Mesenchymal stem cell (in vitro differentiated cells and primary cell): ENCODE data around the gene SRSF1.
"Not testable (repeated sequence)": the region's sequence is repeated elsewhere in the genome, so short reads cannot be mapped to it uniquely, and the experiment has no call there.

Experiments
- DNase-seq: peaks from one replicate; pipeline ENCODE4 v3.0.0-alpha.2; 2013
- H2AFZ ChIP-seq: one replicate; pipeline ENCODE4 v1.6.1; 2013; ENCODE audit warnings: low read depth, mild to moderate bottlenecking, control low read depth, inconsistent platforms, low read length, moderate library complexity
- H2AK5ac ChIP-seq: 2 replicates; pipeline ENCODE4 v1.6.1; 2013; ENCODE audit warnings: low read length, moderate library complexity, mild to moderate bottlenecking, inconsistent platforms; ENCODE audit not compliant: severe bottlenecking
- H2BK120ac ChIP-seq: one replicate; pipeline ENCODE4 v1.6.1; 2013; ENCODE audit warnings: low read depth, mild to moderate bottlenecking, inconsistent platforms, low read length, moderate library complexity
- H2BK12ac ChIP-seq, 2 experiments: one replicate each; pipeline ENCODE4 v1.6.1; 2013; ENCODE audit warnings: inconsistent platforms in 2 of 2, low read length in 2 of 2, mild to moderate bottlenecking in 2 of 2, moderate library complexity in 2 of 2, control low read depth in 1 of 2
- H2BK15ac ChIP-seq: one replicate; pipeline ENCODE4 v1.6.1; 2013; ENCODE audit warnings: mild to moderate bottlenecking, low read depth, inconsistent platforms; ENCODE audit not compliant: poor library complexity, severe bottlenecking
- H2BK5ac ChIP-seq: 2 replicates; pipeline ENCODE4 v1.6.1; 2013; ENCODE audit warnings: low read depth, mild to moderate bottlenecking, low read length, control low read depth, inconsistent platforms; ENCODE audit not compliant: poor library complexity, severe bottlenecking
- H3K14ac ChIP-seq, 2 experiments: one replicate each; pipeline ENCODE4 v1.6.1; 2013; ENCODE audit warnings: inconsistent platforms in 2 of 2, low read length in 2 of 2, control low read depth in 1 of 2, mild to moderate bottlenecking in 1 of 2, moderate library complexity in 1 of 2
- H3K18ac ChIP-seq, 2 experiments: one replicate each; pipeline ENCODE4 v1.6.1; 2013; ENCODE audit warnings: inconsistent platforms in 2 of 2, low read length in 2 of 2, control low read depth in 1 of 2, low read depth in 1 of 2, mild to moderate bottlenecking in 1 of 2
- H3K23ac ChIP-seq, 2 experiments: one replicate each; pipeline ENCODE4 v1.6.1; 2013; ENCODE audit warnings: inconsistent platforms in 2 of 2, low read length in 2 of 2, mild to moderate bottlenecking in 2 of 2, moderate library complexity in 2 of 2, control low read depth in 1 of 2
- H3K27ac ChIP-seq: 2 replicates; pipeline ENCODE4 v1.5.1; 2013; ENCODE audit warnings: mild to moderate bottlenecking, moderate library complexity, low read length, control low read depth, inconsistent platforms; ENCODE audit not compliant: poor library complexity, severe bottlenecking
- H3K27me3 ChIP-seq, 2 experiments: 2 replicates each; pipeline versions ENCODE4 v1.6.1 to v1.7.0; 2013; ENCODE audit warnings: low read length in 2 of 2, mild to moderate bottlenecking in 2 of 2, moderate library complexity in 2 of 2, control low read depth in 1 of 2, inconsistent platforms in 1 of 2; ENCODE audit not compliant: control insufficient read depth in 1 of 2, insufficient read depth in 1 of 2
- H3K36me3 ChIP-seq, 2 experiments: 2 replicates each; pipeline versions ENCODE4 v1.6.1 to v1.7.0; 2013; ENCODE audit warnings: low read length in 2 of 2, control low read depth in 1 of 2, inconsistent platforms in 1 of 2, low read depth in 1 of 2, mild to moderate bottlenecking in 1 of 2; ENCODE audit not compliant: insufficient read depth in 2 of 2, control insufficient read depth in 1 of 2
- H3K4ac ChIP-seq, 2 experiments: one replicate each; pipeline ENCODE4 v1.6.1; 2013; ENCODE audit warnings: inconsistent platforms in 2 of 2, low read length in 2 of 2, mild to moderate bottlenecking in 2 of 2, moderate library complexity in 2 of 2, control low read depth in 1 of 2, low read depth in 1 of 2
- H3K4me1 ChIP-seq: 2 replicates; pipeline ENCODE4 v1.6.1; 2013; ENCODE audit warnings: low read depth, low read length, control low read depth; ENCODE audit not compliant: control insufficient read depth, insufficient read depth
- H3K4me2 ChIP-seq: 2 replicates; pipeline ENCODE4 v1.6.1; 2013; ENCODE audit warnings: low read length, mild to moderate bottlenecking, inconsistent platforms; ENCODE audit not compliant: poor library complexity, severe bottlenecking
- H3K4me3 ChIP-seq, 2 experiments: 2 replicates each; pipeline versions ENCODE4 v1.5.1 to v1.7.0; 2013; ENCODE audit warnings: low read length in 2 of 2, mild to moderate bottlenecking in 2 of 2, control low read depth in 1 of 2, low read depth in 1 of 2; ENCODE audit not compliant: insufficient read depth in 1 of 2
- H3K79me1 ChIP-seq: replicated peaks from 2 replicates; pipeline ENCODE4 v1.6.1; 2013; ENCODE audit warnings: mild to moderate bottlenecking, control low read depth, low read length, inconsistent platforms; ENCODE audit not compliant: poor library complexity, severe bottlenecking
- H3K9ac ChIP-seq: 2 replicates; pipeline ENCODE4 v1.7.0; 2013; ENCODE audit warnings: mild to moderate bottlenecking, low read length, moderate library complexity
- H3K9me3 ChIP-seq: 2 replicates; pipeline ENCODE4 v1.7.0; 2013; ENCODE audit warnings: mild to moderate bottlenecking, low read length; ENCODE audit not compliant: control insufficient read depth
- H4K8ac ChIP-seq: one replicate; pipeline ENCODE4 v1.6.1; 2013; ENCODE audit warnings: inconsistent platforms, mild to moderate bottlenecking, low read length, moderate library complexity
- H4K91ac ChIP-seq: one replicate; pipeline ENCODE4 v1.6.1; 2013; ENCODE audit warnings: mild to moderate bottlenecking, low read length, inconsistent platforms
- WGBS: methylation state at CpG from one replicate; pipeline ENCODE4 v1.1.7; 2013; ENCODE audit warnings: mixed read lengths; 5-methylcytosine and 5-hydroxymethylcytosine counted together

SRSF1 gene

GRCh38 chr17:58049533-58049932 lies 42.5 kb upstream of the SRSF1 start:
- Histone ChIP-seq H3K4me3 (no peak overlapping the region), H3K9ac (no peak overlapping the region), H2BK120ac (no peak overlapping the region), H4K8ac (no peak overlapping the region), H2AFZ (no peak overlapping the region), H3K4ac (no peak overlapping the region), H3K79me1 (no peaks in the 10 kb centered on the region), H3K9me3 (no peaks in the 10 kb centered on the region), H4K91ac (no peak overlapping the region), H3K4me2 (no peak overlapping the region), H3K27ac (no peak overlapping the region), H2BK5ac (no peak overlapping the region), H3K18ac (no peak overlapping the region), H3K4me1 (no peaks in the 10 kb centered on the region), H3K23ac (no peak overlapping the region), H2BK12ac (no peak overlapping the region), H3K14ac (no peak overlapping the region), H2AK5ac (no peak overlapping the region), H3K27me3 (peaks cover 21 to 40% of the 10 kb centered on the region in 2 experiments), H2BK15ac (no peak overlapping the region), H3K36me3 (no peaks in the 10 kb centered on the region)
- 79% methylated on average over 2 of the region's 4 CpGs for WGBS
- DNase-seq: no peak

- no peak overlapping the region for H2BK15ac ChIP-seq
- H3K23ac ChIP-seq: no peak overlapping the region
- H2BK5ac ChIP-seq: no peak overlapping the region
- H3K18ac ChIP-seq: no peak overlapping the region
- H3K79me1 ChIP-seq: no peaks in the 10 kb centered on the region
- no peak overlapping the region for H2AK5ac ChIP-seq
- no peak overlapping the region for H3K9ac ChIP-seq
- H4K91ac ChIP-seq: no peak overlapping the region
- peaks cover 24 to 52% of the 10 kb centered on the region in 2 experiments for H3K27me3 ChIP-seq
- no peak overlapping the region for H4K8ac ChIP-seq
- H3K36me3 ChIP-seq: no peaks in the 10 kb centered on the region
- no peak overlapping the region for H2BK12ac ChIP-seq
- H2BK120ac ChIP-seq: no peak overlapping the region
- no peak overlapping the region for H3K4me2 ChIP-seq
- no peaks in the 10 kb centered on the region for H3K4me1 ChIP-seq
- no peak for DNase-seq
- no peak overlapping the region for H3K4ac ChIP-seq
- H3K14ac ChIP-seq: no peak overlapping the region
- no peak overlapping the region for H3K4me3 ChIP-seq
- H2AFZ ChIP-seq: no peak overlapping the region
- no peaks in the 10 kb centered on the region for H3K9me3 ChIP-seq
- no peak overlapping the region for H3K27ac ChIP-seq
- 86% methylated on average over 4 of the region's 4 CpGs for WGBS
Observed at GRCh38 chr17:58047376-58048150, 40.5 kb upstream of the SRSF1 start.

- H3K4me3 ChIP-seq: no peak overlapping the region
Observed at GRCh38 chr17:58046239-58047094, 39.4 kb upstream of the SRSF1 start.

GRCh38 chr17:58044256-58044655 lies 37.2 kb upstream of the SRSF1 start:
- H3K27me3 ChIP-seq: peaks cover 29 to 49% of the 10 kb centered on the region in 2 experiments
- not testable (repeated sequence) for H3K4me2 ChIP-seq, H3K4me1 ChIP-seq, H4K91ac ChIP-seq, H2AK5ac ChIP-seq, H3K23ac ChIP-seq, H2BK120ac ChIP-seq, H2BK12ac ChIP-seq, H3K14ac ChIP-seq, H3K9ac ChIP-seq, H3K36me3 ChIP-seq, H3K79me1 ChIP-seq, H4K8ac ChIP-seq, DNase-seq, H2AFZ ChIP-seq, H2BK5ac ChIP-seq, H3K4me3 ChIP-seq, H3K18ac ChIP-seq, H2BK15ac ChIP-seq, H3K27ac ChIP-seq, H3K4ac ChIP-seq, H3K9me3 ChIP-seq
- WGBS: 82% methylated on average over 5 of the region's 6 CpGs

More at GRCh38 chr17:58046239-58047094, 39.4 kb upstream of the SRSF1 start:
- Histone ChIP-seq H3K27ac (no peak overlapping the region), H3K79me1 (no peaks in the 10 kb centered on the region), H3K18ac (no peak overlapping the region), H3K4me1 (no peaks in the 10 kb centered on the region), H2AFZ (no peak overlapping the region), H2BK120ac (no peak overlapping the region), H4K8ac (no peak overlapping the region), H3K4ac (no peak overlapping the region), H3K27me3 (peaks cover 30 to 45% of the 10 kb centered on the region in 2 experiments), H3K23ac (no peak overlapping the region), H2BK5ac (no peak overlapping the region), H3K36me3 (no peaks in the 10 kb centered on the region), H2BK12ac (no peak overlapping the region), H4K91ac (no peak overlapping the region), H2BK15ac (no peak overlapping the region), H3K9ac (no peak overlapping the region), H3K14ac (no peak overlapping the region), H3K9me3 (no peaks in the 10 kb centered on the region), H3K4me2 (no peak overlapping the region), H2AK5ac (no peak overlapping the region)
- 46% methylated on average over 16 of the region's 18 CpGs for WGBS
- DNase-seq: no peak
